Muscle layer of duodenum (tissue), 2 donors: ENCODE data around the gene CACNB4.

Experiments used
- H3K27ac ChIP-seq: one replicate; pipeline ENCODE4 v1.7.0; 2013; ENCODE audit warnings: mild to moderate bottlenecking, low read length
- H3K27me3 ChIP-seq: one replicate; pipeline ENCODE4 v1.7.0; 2013; ENCODE audit warnings: low read depth, mild to moderate bottlenecking, control low read depth, low read length
- H3K36me3 ChIP-seq, 2 donors: one replicate each; pipeline ENCODE4 v1.7.0; 2013; ENCODE audit warnings: low read length in 2 of 2, control low read depth in 1 of 2, mild to moderate bottlenecking in 1 of 2; ENCODE audit not compliant: insufficient read depth in 2 of 2, control insufficient read depth in 1 of 2
- H3K4me1 ChIP-seq, 2 donors: one replicate each; pipeline ENCODE4 v1.7.0; 2013; ENCODE audit warnings: low read length in 2 of 2, mild to moderate bottlenecking in 2 of 2, control low read depth in 1 of 2, moderate library complexity in 1 of 2; ENCODE audit not compliant: insufficient read depth in 2 of 2, control insufficient read depth in 1 of 2
- H3K4me3 ChIP-seq, 2 donors: one replicate each; pipeline ENCODE4 v1.7.0; 2013; ENCODE audit warnings: low read length in 2 of 2, low read depth in 1 of 2, mild to moderate bottlenecking in 1 of 2
- H3K9me3 ChIP-seq, 2 donors: one replicate each; pipeline ENCODE4 v1.7.0; 2013; ENCODE audit warnings: low read length in 2 of 2, control low read depth in 1 of 2, mild to moderate bottlenecking in 1 of 2; ENCODE audit not compliant: control insufficient read depth in 1 of 2
- donor health status: healthy.

Gene CACNB4

GRCh38 chr2:151907286-151908203 is 191.3 kb downstream of the CACNB4 start:
- Histone ChIP-seq H3K27ac (no peak overlapping the region), H3K27me3 (no peaks in the 10 kb centered on the region), H3K9me3 (no peaks in the 10 kb centered on the region), H3K4me3 (no peak overlapping the region), H3K4me1 (no peaks in the 10 kb centered on the region), H3K36me3 (no peaks in the 10 kb centered on the region)

GRCh38 chr2:151906633-151906998 is 192.2 kb downstream of the CACNB4 start:
- H3K9me3 ChIP-seq, result no peaks in the 10 kb centered on the region
- H3K27me3 ChIP-seq, result no peaks in the 10 kb centered on the region
- no peaks in the 10 kb centered on the region for H3K36me3 ChIP-seq
- no peaks in the 10 kb centered on the region for H3K4me1 ChIP-seq
- H3K4me3 ChIP-seq, result no peak overlapping the region
- no peak overlapping the region for H3K27ac ChIP-seq

GRCh38 chr2:151905963-151906632 is 192.7 kb downstream of the CACNB4 start:
- H3K36me3 ChIP-seq, result no peaks in the 10 kb centered on the region
- H3K27ac ChIP-seq, result no peak overlapping the region
- no peak overlapping the region for H3K4me3 ChIP-seq
- H3K4me1 ChIP-seq, result no peaks in the 10 kb centered on the region
- no peaks in the 10 kb centered on the region for H3K9me3 ChIP-seq
- no peaks in the 10 kb centered on the region for H3K27me3 ChIP-seq

GRCh38 chr2:151904807-151905206 is 194.0 kb downstream of the CACNB4 start:
- Histone ChIP-seq H3K36me3 (no peaks in the 10 kb centered on the region), H3K4me1 (no peaks in the 10 kb centered on the region), H3K4me3 (no peak overlapping the region), H3K27ac (no peak overlapping the region), H3K27me3 (no peaks in the 10 kb centered on the region), H3K9me3 (no peaks in the 10 kb centered on the region)

DNA sequence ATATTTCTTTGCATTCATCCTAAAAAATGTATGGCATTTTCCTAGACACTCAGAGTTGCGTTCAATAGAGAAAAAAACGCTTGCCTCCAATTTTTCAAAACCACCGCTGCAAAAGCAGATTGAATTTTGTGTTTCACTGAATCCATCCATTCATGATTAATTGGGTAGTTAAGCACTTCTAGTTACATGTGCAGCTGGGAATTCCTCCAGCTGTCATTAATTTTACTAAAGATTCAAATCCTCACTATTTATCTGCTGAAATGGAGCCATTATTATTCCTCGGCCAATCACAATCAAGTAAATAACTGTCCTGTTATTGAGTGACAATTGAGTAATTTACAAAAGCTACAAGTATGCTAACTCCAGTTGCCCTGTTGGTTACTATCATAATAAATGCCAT is 194.8 kb downstream of the CACNB4 start:
- Histone ChIP-seq H3K36me3 (no peaks in the 10 kb centered on the region), H3K4me1 (no peaks in the 10 kb centered on the region), H3K27ac (no peak overlapping the region), H3K27me3 (no peaks in the 10 kb centered on the region), H3K4me3 (no peak overlapping the region), H3K9me3 (no peaks in the 10 kb centered on the region)

DNA sequence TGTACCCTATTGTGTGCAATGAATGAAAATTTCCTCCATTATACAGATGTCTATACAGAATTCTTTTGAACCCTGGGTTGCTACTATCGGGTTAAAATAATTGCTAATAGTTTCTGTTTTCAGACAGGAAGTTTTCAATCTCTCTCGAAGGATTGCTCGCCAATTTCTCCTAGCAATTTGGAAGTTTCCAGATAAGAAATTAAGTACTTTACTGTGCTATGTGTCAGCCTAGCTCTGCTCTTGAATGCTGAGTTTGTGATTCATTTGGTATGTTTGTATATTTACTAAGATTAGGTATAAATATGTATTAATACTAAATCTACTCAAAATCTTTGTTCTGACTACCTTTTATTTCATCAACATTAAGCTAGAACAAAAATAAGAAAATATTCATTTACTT is 196.0 kb downstream of the CACNB4 start:
- Histone ChIP-seq H3K27ac (no peak overlapping the region), H3K9me3 (no peaks in the 10 kb centered on the region), H3K4me1 (no peaks in the 10 kb centered on the region), H3K27me3 (no peaks in the 10 kb centered on the region), H3K36me3 (no peaks in the 10 kb centered on the region), H3K4me3 (no peak overlapping the region)

- no peak overlapping the region for H3K4me3 ChIP-seq
- H3K27me3 ChIP-seq, result no peaks in the 10 kb centered on the region
- H3K27ac ChIP-seq, result no peak overlapping the region
- H3K36me3 ChIP-seq, result no peaks in the 10 kb centered on the region
- H3K9me3 ChIP-seq, result no peaks in the 10 kb centered on the region
- no peaks in the 10 kb centered on the region for H3K4me1 ChIP-seq
These were observed 198.5 kb downstream of the CACNB4 start for GRCh38 chr2:151900331-151900730.

- Histone ChIP-seq H3K4me3 (no peak overlapping the region), H3K36me3 (no peaks in the 10 kb centered on the region), H3K27me3 (no peaks in the 10 kb centered on the region), H3K4me1 (no peaks in the 10 kb centered on the region), H3K9me3 (peaks cover 0 to 3% of the 10 kb centered on the region in 2 donors), H3K27ac (no peak overlapping the region)
These were observed 199.7 kb downstream of the CACNB4 start for GRCh38 chr2:151899156-151899555.

DNA sequence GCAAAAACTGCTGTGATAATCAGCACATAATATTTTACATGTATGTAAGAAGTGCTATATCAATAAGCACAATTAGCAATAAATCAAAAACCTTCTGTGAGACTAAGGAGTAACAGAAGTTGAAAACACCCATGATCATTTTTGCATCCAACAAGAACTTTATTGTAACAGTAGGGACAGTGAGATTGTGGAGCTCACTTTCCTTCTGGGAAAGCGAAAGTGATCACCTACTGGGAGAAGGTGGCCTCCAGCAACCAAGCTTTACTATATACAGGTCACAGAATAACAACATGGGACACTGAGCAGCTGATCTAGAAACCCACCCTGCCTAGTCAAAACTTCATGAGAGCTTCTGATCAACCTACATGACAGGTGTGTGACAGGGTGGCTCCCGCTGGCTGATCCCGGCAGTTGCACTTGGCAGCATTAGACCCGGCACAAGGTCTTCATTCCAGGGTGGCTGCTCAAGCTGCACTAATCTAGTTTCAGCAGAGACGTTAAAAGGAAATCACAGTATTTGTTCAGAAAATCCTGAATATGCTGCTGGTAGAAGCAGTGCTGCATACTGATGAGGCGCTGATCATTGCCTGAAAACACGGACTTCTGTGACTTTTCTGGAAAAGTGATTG is 207.2 kb downstream of the CACNB4 start:
- no peaks in the 10 kb centered on the region for H3K36me3 ChIP-seq
- H3K4me3 ChIP-seq, result no peak overlapping the region
- no peak overlapping the region for H3K27ac ChIP-seq
- H3K27me3 ChIP-seq, result no peaks in the 10 kb centered on the region
- peaks cover 0 to 3% of the 10 kb centered on the region in 2 donors for H3K9me3 ChIP-seq
- no peaks in the 10 kb centered on the region for H3K4me1 ChIP-seq

DNA sequence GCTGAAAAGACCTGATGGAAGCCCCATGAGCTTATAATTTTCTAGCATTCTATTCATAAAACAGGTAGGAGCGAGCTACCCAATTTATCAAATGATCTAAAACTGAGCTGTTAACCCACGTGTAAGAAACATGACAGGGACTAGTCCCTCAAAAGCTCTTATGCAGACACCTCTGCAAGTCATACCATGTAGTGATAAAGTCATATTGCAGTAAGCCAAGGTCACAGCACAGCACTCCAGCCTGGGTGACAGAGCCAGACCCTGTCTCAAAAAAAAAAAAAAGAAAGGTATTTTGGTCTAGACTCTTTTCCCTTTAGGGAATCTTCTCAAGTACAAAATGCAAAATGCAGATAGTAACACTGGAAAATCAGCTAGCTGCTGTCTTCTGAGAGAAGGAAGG is 211.7 kb downstream of the CACNB4 start:
- no peak overlapping the region for H3K27ac ChIP-seq
- H3K9me3 ChIP-seq, result no peaks in the 10 kb centered on the region
- no peak overlapping the region for H3K4me3 ChIP-seq
- H3K4me1 ChIP-seq, result no peaks in the 10 kb centered on the region
- H3K27me3 ChIP-seq, result no peaks in the 10 kb centered on the region
- H3K36me3 ChIP-seq, result no peaks in the 10 kb centered on the region

DNA sequence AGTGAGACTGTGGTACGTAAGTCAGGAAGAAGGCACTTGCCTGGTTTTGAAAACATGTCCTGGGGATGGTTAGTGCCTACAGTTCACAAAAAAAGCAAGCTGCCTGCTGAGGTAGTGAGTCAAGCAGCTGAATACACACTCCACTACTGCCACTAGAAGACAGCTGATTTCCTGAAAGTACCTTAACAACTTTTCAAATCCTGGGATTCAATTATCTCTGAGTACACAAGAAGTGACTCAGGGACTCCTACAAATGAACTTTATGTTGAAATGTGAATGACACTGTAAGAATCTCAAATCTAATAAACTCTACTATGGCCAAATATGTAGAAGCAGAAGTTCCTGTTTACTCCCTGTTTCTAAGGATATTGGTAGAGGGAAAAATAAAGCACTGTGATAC is 212.6 kb downstream of the CACNB4 start:
- Histone ChIP-seq H3K4me3 (no peak overlapping the region), H3K36me3 (no peaks in the 10 kb centered on the region), H3K9me3 (no peaks in the 10 kb centered on the region), H3K4me1 (no peaks in the 10 kb centered on the region), H3K27me3 (no peaks in the 10 kb centered on the region), H3K27ac (no peak overlapping the region)
